K562 (cell line): ENCODE measurements around the gene CHAD. TPM values are rescaled to one million over a fixed set of nuclear protein-coding genes. Genes with fewer than 3 reads are reported as not detected.

Experiments
- ATAC-seq: fragments of 200-7000 bp; cut with Tn5 transposase; 3 replicates; pipeline ENCODE4 v1.9.1; 2020; ENCODE audit warnings: moderate library complexity
- BruUV-seq: library from RNA; stranded (reverse); fragments of 400-500 nt; replicated peaks from 2 replicates; lab custom pipeline; 2021; lab: Mats Ljungman, UMichigan
- CTCF ChIA-PET: fragments of 300-600 bp; formaldehyde crosslinking; extraction: SDS; loops from one replicate; lab custom pipeline; 2021; ENCODE audit warnings: low intra/inter-chr PET ratio; lab: Yijun Ruan, JAX
- POLR2A ChIA-PET: fragments of 300-600, 350-650 bp; sonication (Branson Sonifier 250); formaldehyde crosslinking; extraction: SDS; loops from one replicate; lab custom pipeline; 2021; ENCODE audit warnings: antibody characterized with exemption, inconsistent platforms; lab: Yijun Ruan, JAX
- DNase-seq, 4 experiments: peaks; one replicate each; pipeline versions ENCODE4 v3.0.0 to v3.0.0-alpha.2; 2011 to 2018; ENCODE audit warnings: low spot score in 3 of 4, mixed read lengths in 3 of 4; ENCODE audit errors: extremely low read depth in 1 of 4
- FAIRE-seq: peaks from 2 replicates; lab custom pipeline; 2011; peaks lifted over from hg19 to GRCh38; lab: Jason Lieb, UNC
- H2AFZ ChIP-seq: 2 replicates; pipeline ENCODE4 v1.6.0; 2011; ENCODE audit warnings: low read depth, low read length, control low read depth, inconsistent platforms
- H3K27ac ChIP-seq: fragments of 200-600 bp; 3 replicates; pipeline ENCODE4 v1.8.0; 2011; ENCODE audit warnings: low read depth, mild to moderate bottlenecking, control low read depth, inconsistent platforms, low read length, moderate library complexity, mixed read lengths; ENCODE audit errors: extremely low read depth
- H3K27me3 ChIP-seq, 2 experiments: fragments of 300-600 bp in 1 of 2; 2 replicates in 1 of 2; 3 replicates in 1 of 2; pipeline versions ENCODE4 v1.6.0 to v1.8.0; 2011; ENCODE audit warnings: inconsistent platforms in 2 of 2, low read length in 2 of 2, mild to moderate bottlenecking in 1 of 2, mixed read lengths in 1 of 2, moderate library complexity in 1 of 2; ENCODE audit not compliant: control insufficient read depth in 2 of 2, insufficient read depth in 2 of 2
- H3K36me3 ChIP-seq: fragments of 300-600 bp; 3 replicates; pipeline ENCODE4 v1.8.0; 2011; ENCODE audit warnings: mild to moderate bottlenecking, low read length, inconsistent platforms; ENCODE audit not compliant: control insufficient read depth, insufficient read depth
- H3K4me1 ChIP-seq, 2 experiments: fragments of 200-600 bp in 1 of 2; replicated peaks in 1 of 2; 2 replicates in 1 of 2; 3 replicates in 1 of 2; pipeline versions ENCODE4 v1.5.1 to v1.8.0; 2011; ENCODE audit warnings: inconsistent platforms in 2 of 2, low read length in 2 of 2, mild to moderate bottlenecking in 1 of 2, mixed read lengths in 1 of 2, moderate library complexity in 1 of 2; ENCODE audit not compliant: control insufficient read depth in 2 of 2, insufficient read depth in 2 of 2
- H3K4me2 ChIP-seq: 2 replicates; pipeline ENCODE4 v1.6.1; 2011; ENCODE audit warnings: low read length, control low read depth, inconsistent platforms, mixed read lengths; ENCODE audit not compliant: insufficient read depth
- H3K4me3 ChIP-seq: fragments of 200-600 bp; sonication (generic), shearing (Covaris generic); 2 replicates; pipeline ENCODE4 v1.5.1; 2016; ENCODE audit warnings: control low read depth, inconsistent platforms
- H3K79me2 ChIP-seq: fragments of 200-600 bp; 3 replicates; pipeline ENCODE4 v1.8.0; 2011; ENCODE audit warnings: low read length, inconsistent platforms; ENCODE audit not compliant: control insufficient read depth, insufficient read depth
- H3K9ac ChIP-seq, 2 experiments: 2 replicates each; pipeline versions ENCODE4 v1.6.0 to v1.6.1; 2011; ENCODE audit warnings: low read depth in 2 of 2, low read length in 2 of 2, control low read depth in 1 of 2, inconsistent platforms in 1 of 2, mild to moderate bottlenecking in 1 of 2, mixed read lengths in 1 of 2; ENCODE audit not compliant: insufficient read depth in 1 of 2
- H3K9me1 ChIP-seq: one replicate; pipeline ENCODE4 v1.6.0; 2011; ENCODE audit warnings: inconsistent platforms, mild to moderate bottlenecking, low read length, moderate library complexity; ENCODE audit not compliant: control insufficient read depth, insufficient read depth
- H3K9me3 ChIP-seq: replicated peaks from 2 replicates; pipeline ENCODE4 v1.5.1; 2011; ENCODE audit warnings: low read depth, low read length, inconsistent platforms; ENCODE audit not compliant: control insufficient read depth, insufficient read depth
- H4K20me1 ChIP-seq: replicated peaks from 2 replicates; pipeline ENCODE4 v1.6.1; 2011; ENCODE audit warnings: low read length, inconsistent platforms, mixed read lengths; ENCODE audit not compliant: control insufficient read depth, insufficient read depth
- GABPA ChIP-seq: fragments of 200-800 bp; sonication (Bioruptor generic); conservative IDR thresholded peaks from 2 replicates; pipeline ENCODE4 v1.6.1; 2016; ENCODE audit warnings: low read depth, missing genetic modification characterization, missing compliant biosample characterization
- GATA2 ChIP-seq: sonication (generic); formaldehyde crosslinking; IDR thresholded peaks from 2 replicates; pipeline ENCODE4 v1.4.0; 2020; ENCODE audit warnings: mild to moderate bottlenecking, missing genetic modification reagents
- NCOA1 ChIP-seq: fragments of 450-650 bp; IDR thresholded peaks from 2 replicates; pipeline ENCODE4 v1.6.1; 2016; ENCODE audit warnings: low read depth
- NCOR1 ChIP-seq: fragments of 450-650 bp; IDR thresholded peaks from 2 replicates; pipeline ENCODE4 v1.6.1; 2016; ENCODE audit warnings: mild to moderate bottlenecking, moderate library complexity
- NFYB ChIP-seq: IDR thresholded peaks from 2 replicates; pipeline ENCODE4 v1.6.1; 2011; ENCODE audit warnings: mild to moderate bottlenecking, moderate library complexity; ENCODE audit not compliant: insufficient read length; ENCODE audit errors: extremely low read depth
- NRF1 ChIP-seq, 2 experiments: fragments of 450-650 bp; IDR thresholded peaks in 1 of 2; conservative IDR thresholded peaks in 1 of 2; 2 replicates each; pipeline ENCODE4 v1.6.1; 2014; ENCODE audit warnings: mild to moderate bottlenecking in 2 of 2
- PHF21A ChIP-seq: fragments of 450-650 bp; IDR thresholded peaks from 2 replicates; pipeline ENCODE4 v1.6.1; 2017; ENCODE audit warnings: low read depth, borderline replicate concordance
- SIN3B ChIP-seq: fragments of 450-650 bp; IDR thresholded peaks from 2 replicates; pipeline ENCODE4 v1.6.1; 2017; ENCODE audit warnings: low read depth, mild to moderate bottlenecking, moderate library complexity
- SMARCB1 ChIP-seq: IDR thresholded peaks from 2 replicates; pipeline ENCODE4 v1.6.1; 2011; ENCODE audit warnings: improper control_type of control experiment, low read depth; ENCODE audit not compliant: insufficient read length
- ZNF239 ChIP-seq: fragments of 250-450 bp; sonication (Bioruptor Pico); IDR thresholded peaks from 2 replicates; pipeline ENCODE4 v1.4.0; 2020; ENCODE audit warnings: mild to moderate bottlenecking
- ZNF699 ChIP-seq: fragments of 250-450 bp; sonication (Bioruptor Pico); IDR thresholded peaks from 2 replicates; pipeline ENCODE4 v1.8.0; 2021; ENCODE audit warnings: mild to moderate bottlenecking, moderate library complexity; ENCODE audit not compliant: insufficient replicate concordance
- ZNF785 ChIP-seq: fragments of 250-450 bp; sonication (Bioruptor Pico); IDR thresholded peaks from 2 replicates; pipeline ENCODE4 v1.4.0; 2020; ENCODE audit warnings: mild to moderate bottlenecking
- WGBS: fragments of 100-300 bp; shearing (Covaris generic); methylation state at CpG from one replicate; pipeline ENCODE4 v1.1.6; 2016; ENCODE audit warnings: low coverage, mixed read lengths; ENCODE audit not compliant: insufficient coverage; ENCODE audit errors: missing lambda C conversion rate; 5-methylcytosine and 5-hydroxymethylcytosine counted together
- in situ Hi-C: fragments of 300-500 bp; cut with MboI; formaldehyde crosslinking; loops from 4 replicates; pipeline ENCODE4 v1.15.0; 2018; ENCODE audit warnings: inconsistent platforms, mixed read lengths
- intact Hi-C: fragments of 100-400 bp; cut with micrococcal nuclease; formaldehyde crosslinking; loops from 2 replicates; pipeline ENCODE4 v1.14.2; 2022
- polyA plus RNA-seq, 8 experiments: library from polyadenylated mRNA; depleted of rRNA in 4 of 8; stranded (reverse) in 5 of 8; unstranded in 3 of 8; fragments of >200 nt; fragmentation: Nextera tagmentation in 2 of 8; fragmentation: Illumina TruSeq in 1 of 8; extraction: Ambion mirVana in 2 of 8; extraction: Trizol in 1 of 8; gene quantifications; 2 replicates each; pipeline versions ENCODE4 v1.2.1 to v1.2.3, GENCODE V29; 2011 to 2014; ENCODE audit warnings: inconsistent platforms in 1 of 8, missing spikeins in 1 of 8
- total RNA-seq, 7 experiments: library from RNA; depleted of rRNA in 6 of 7; stranded (reverse); fragments of >200 nt in 6 of 7; fragmentation: Illumina TruSeq in 2 of 7; extraction: Trizol in 2 of 7; gene quantifications; 2 replicates each; pipeline versions ENCODE4 v1.2.1 to v1.2.3, GENCODE V29; 2011 to 2021; ENCODE audit warnings: low replicate concordance in 1 of 7

The CHAD gene
- total and polyA plus RNA-seq, 9 of the 15 experiments (the other 6 are each of a cell fraction or from before 2014, with no cell fraction given) = not detected

GRCh38 chr17:50459756-50460155 is 8.9 kb downstream of the CHAD start:
- Histone ChIP-seq H3K9me3 (no peaks in the 10 kb centered on the region), H3K4me1 (peaks cover 0 to 6% of the 10 kb centered on the region in 2 experiments; a peak in 2 of 5 replicates), H3K27ac (no peak overlapping the region), H3K9ac (no peak overlapping the region), H3K36me3 (no peaks in the 10 kb centered on the region), H2AFZ (no peak overlapping the region), H3K9me1 (no peaks in the 10 kb centered on the region), H3K4me2 (no peak overlapping the region), H3K27me3 (peaks cover 2 to 59% of the 10 kb centered on the region in 2 experiments; a peak in 4 of 5 replicates), H4K20me1 (peaks cover 11% of the 10 kb centered on the region; the same call in 1 of the 2 replicates), H3K79me2 (no peaks in the 10 kb centered on the region), H3K4me3 (no peak overlapping the region)
- no peak for TF ChIP-seq NCOR1
- TF ChIP-seq SIN3B = no peak
- TF ChIP-seq SMARCB1 = no peak
- TF ChIP-seq NRF1 (conservative IDR thresholded peaks at IDR 0.05 in 1 of 2, IDR thresholded peaks at IDR 0.05 in 1 of 2) = no peak
- no peak for TF ChIP-seq GATA2 (CRISPR knock-in tag)
- no peak for TF ChIP-seq GABPA (tag)
- TF ChIP-seq ZNF785 (CRISPR knock-in tag) = no peak
- no peak for TF ChIP-seq NFYB
- no peak for TF ChIP-seq ZNF699 (CRISPR knock-in tag)
- no peak for TF ChIP-seq PHF21A
- no peak for TF ChIP-seq ZNF239 (CRISPR knock-in tag)
- TF ChIP-seq NCOA1 = no peak
- no peak for ATAC-seq
- in situ Hi-C loops = no loop called here
- POLR2A ChIA-PET = interaction anchor here (1.3 to 1.7 kb wide), 3 partner anchors 17 to 100 kb away, joined by 3 to 7 read pairs (median 5); no protein-coding TSS in a partner anchor
- no TSS peak for BruUV-seq
- CTCF ChIA-PET = no interaction called here
- intact Hi-C loops = no loop called here
- FAIRE-seq = no peak
- peak in 1 of 4 experiments; percentile 1 for DNase-seq
- WGBS = 7% methylated on average over 4 of the region's 4 CpGs
